ENCODE results near the gene TNFAIP2.

DNA sequence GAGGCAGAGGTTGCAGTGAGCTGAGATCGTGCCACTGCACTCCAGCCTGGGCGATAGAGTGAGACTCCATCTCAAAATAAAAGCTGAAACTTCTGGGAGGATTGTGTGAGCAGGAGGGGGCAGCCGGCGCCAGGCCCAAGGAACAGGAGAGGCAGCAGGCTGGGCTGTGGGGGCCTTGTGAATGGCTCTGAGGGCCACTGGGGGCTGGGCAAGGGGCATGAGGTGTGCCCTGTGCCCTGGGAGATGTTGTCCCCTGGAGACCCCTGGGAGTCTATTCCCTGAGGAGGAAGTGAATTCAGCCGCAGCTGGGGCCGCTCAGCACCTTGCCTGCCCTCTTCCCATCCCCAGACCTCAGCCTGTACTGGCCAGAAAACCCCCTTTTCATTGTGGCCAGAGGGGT is 34.3 kb upstream of the TNFAIP2 start:
- TF ChIP-seq, protein P1, sequence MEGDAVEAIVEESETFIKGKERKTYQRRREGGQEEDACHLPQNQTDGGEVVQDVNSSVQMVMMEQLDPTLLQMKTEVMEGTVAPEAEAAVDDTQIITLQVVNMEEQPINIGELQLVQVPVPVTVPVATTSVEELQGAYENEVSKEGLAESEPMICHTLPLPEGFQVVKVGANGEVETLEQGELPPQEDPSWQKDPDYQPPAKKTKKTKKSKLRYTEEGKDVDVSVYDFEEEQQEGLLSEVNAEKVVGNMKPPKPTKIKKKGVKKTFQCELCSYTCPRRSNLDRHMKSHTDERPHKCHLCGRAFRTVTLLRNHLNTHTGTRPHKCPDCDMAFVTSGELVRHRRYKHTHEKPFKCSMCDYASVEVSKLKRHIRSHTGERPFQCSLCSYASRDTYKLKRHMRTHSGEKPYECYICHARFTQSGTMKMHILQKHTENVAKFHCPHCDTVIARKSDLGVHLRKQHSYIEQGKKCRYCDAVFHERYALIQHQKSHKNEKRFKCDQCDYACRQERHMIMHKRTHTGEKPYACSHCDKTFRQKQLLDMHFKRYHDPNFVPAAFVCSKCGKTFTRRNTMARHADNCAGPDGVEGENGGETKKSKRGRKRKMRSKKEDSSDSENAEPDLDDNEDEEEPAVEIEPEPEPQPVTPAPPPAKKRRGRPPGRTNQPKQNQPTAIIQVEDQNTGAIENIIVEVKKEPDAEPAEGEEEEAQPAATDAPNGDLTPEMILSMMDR (IDR thresholded peaks at IDR 0.05; ENCODE audit: low read depth, low read length, missing input control) = no peak
- TF ChIP-seq, protein P2, sequence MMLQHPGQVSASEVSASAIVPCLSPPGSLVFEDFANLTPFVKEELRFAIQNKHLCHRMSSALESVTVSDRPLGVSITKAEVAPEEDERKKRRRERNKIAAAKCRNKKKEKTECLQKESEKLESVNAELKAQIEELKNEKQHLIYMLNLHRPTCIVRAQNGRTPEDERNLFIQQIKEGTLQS (IDR thresholded peaks at IDR 0.05) = no peak
- TF ChIP-seq YY1 (IDR thresholded peaks at IDR 0.05) = no peak
- TF ChIP-seq, protein P3, sequence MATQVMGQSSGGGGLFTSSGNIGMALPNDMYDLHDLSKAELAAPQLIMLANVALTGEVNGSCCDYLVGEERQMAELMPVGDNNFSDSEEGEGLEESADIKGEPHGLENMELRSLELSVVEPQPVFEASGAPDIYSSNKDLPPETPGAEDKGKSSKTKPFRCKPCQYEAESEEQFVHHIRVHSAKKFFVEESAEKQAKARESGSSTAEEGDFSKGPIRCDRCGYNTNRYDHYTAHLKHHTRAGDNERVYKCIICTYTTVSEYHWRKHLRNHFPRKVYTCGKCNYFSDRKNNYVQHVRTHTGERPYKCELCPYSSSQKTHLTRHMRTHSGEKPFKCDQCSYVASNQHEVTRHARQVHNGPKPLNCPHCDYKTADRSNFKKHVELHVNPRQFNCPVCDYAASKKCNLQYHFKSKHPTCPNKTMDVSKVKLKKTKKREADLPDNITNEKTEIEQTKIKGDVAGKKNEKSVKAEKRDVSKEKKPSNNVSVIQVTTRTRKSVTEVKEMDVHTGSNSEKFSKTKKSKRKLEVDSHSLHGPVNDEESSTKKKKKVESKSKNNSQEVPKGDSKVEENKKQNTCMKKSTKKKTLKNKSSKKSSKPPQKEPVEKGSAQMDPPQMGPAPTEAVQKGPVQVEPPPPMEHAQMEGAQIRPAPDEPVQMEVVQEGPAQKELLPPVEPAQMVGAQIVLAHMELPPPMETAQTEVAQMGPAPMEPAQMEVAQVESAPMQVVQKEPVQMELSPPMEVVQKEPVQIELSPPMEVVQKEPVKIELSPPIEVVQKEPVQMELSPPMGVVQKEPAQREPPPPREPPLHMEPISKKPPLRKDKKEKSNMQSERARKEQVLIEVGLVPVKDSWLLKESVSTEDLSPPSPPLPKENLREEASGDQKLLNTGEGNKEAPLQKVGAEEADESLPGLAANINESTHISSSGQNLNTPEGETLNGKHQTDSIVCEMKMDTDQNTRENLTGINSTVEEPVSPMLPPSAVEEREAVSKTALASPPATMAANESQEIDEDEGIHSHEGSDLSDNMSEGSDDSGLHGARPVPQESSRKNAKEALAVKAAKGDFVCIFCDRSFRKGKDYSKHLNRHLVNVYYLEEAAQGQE (IDR thresholded peaks at IDR 0.05) = no peak
- no peak for TF ChIP-seq TAF1 (conservative IDR thresholded peaks at IDR 0.05)
- no peak for TF ChIP-seq NR2F2 (IDR thresholded peaks at IDR 0.05)
- no peak for TF ChIP-seq JUND (IDR thresholded peaks at IDR 0.05)
- TF ChIP-seq FOXA1 (IDR thresholded peaks at IDR 0.05) = no peak
- TF ChIP-seq, protein P4, sequence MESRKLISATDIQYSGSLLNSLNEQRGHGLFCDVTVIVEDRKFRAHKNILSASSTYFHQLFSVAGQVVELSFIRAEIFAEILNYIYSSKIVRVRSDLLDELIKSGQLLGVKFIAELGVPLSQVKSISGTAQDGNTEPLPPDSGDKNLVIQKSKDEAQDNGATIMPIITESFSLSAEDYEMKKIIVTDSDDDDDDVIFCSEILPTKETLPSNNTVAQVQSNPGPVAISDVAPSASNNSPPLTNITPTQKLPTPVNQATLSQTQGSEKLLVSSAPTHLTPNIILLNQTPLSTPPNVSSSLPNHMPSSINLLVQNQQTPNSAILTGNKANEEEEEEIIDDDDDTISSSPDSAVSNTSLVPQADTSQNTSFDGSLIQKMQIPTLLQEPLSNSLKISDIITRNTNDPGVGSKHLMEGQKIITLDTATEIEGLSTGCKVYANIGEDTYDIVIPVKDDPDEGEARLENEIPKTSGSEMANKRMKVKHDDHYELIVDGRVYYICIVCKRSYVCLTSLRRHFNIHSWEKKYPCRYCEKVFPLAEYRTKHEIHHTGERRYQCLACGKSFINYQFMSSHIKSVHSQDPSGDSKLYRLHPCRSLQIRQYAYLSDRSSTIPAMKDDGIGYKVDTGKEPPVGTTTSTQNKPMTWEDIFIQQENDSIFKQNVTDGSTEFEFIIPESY (IDR thresholded peaks at IDR 0.05) = no peak
- no peak for TF ChIP-seq SP1 (IDR thresholded peaks at IDR 0.05)
- TF ChIP-seq, protein P5, sequence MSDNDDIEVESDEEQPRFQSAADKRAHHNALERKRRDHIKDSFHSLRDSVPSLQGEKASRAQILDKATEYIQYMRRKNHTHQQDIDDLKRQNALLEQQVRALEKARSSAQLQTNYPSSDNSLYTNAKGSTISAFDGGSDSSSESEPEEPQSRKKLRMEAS (IDR thresholded peaks at IDR 0.05) = no peak
- no peak for TF ChIP-seq GABPA (IDR thresholded peaks at IDR 0.05 in 1 of 2, conservative IDR thresholded peaks at IDR 0.05 in 1 of 2)

Data from liver (tissue), 3 donors.